ENCODE results near the gene MEAK7.

MEAK7 gene

DNA sequence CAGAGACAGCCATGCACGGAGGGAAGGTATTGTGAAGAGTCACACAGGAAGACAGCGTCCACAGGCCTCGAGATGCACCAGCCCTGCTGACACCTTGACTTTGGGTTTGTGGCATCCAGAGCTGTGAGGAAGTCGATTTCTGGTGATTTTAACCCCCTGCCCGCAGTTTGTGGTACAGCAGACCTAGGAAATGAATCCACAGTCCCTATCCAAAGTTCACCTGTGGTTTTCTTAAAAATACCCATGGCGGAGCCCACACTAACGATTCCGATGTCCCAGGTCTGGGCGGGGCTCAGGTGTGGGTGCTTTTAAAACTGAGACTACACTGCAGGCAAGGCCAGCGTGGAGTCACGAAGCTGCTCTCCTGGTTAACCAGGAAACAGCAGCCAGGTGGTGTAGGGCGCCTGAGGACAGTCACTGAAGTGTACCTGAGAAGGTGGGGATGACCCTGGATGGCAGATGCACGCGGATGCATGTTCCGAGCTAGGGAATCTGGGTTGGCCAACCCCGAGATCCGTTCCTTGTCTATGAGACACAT lies 14.4 kb upstream of the MEAK7 start:
- TF ChIP-seq ZNF8 (CRISPR knock-in tag; IDR thresholded peaks at IDR 0.05) = no peak
- no peak for TF ChIP-seq ZFP3 (CRISPR knock-in tag; IDR thresholded peaks at IDR 0.05)
- TF ChIP-seq, protein P1, sequence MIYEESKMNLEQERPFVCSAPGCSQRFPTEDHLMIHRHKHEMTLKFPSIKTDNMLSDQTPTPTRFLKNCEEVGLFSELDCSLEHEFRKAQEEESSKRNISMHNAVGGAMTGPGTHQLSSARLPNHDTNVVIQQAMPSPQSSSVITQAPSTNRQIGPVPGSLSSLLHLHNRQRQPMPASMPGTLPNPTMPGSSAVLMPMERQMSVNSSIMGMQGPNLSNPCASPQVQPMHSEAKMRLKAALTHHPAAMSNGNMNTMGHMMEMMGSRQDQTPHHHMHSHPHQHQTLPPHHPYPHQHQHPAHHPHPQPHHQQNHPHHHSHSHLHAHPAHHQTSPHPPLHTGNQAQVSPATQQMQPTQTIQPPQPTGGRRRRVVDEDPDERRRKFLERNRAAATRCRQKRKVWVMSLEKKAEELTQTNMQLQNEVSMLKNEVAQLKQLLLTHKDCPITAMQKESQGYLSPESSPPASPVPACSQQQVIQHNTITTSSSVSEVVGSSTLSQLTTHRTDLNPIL (CRISPR knock-in tag; IDR thresholded peaks at IDR 0.05; ENCODE audit: low read depth) = no peak
- no peak for TF ChIP-seq ESRRG (CRISPR knock-in tag; IDR thresholded peaks at IDR 0.05)
- no peak for TF ChIP-seq RARB (CRISPR knock-in tag; IDR thresholded peaks at IDR 0.05)
- TF ChIP-seq, protein P2, sequence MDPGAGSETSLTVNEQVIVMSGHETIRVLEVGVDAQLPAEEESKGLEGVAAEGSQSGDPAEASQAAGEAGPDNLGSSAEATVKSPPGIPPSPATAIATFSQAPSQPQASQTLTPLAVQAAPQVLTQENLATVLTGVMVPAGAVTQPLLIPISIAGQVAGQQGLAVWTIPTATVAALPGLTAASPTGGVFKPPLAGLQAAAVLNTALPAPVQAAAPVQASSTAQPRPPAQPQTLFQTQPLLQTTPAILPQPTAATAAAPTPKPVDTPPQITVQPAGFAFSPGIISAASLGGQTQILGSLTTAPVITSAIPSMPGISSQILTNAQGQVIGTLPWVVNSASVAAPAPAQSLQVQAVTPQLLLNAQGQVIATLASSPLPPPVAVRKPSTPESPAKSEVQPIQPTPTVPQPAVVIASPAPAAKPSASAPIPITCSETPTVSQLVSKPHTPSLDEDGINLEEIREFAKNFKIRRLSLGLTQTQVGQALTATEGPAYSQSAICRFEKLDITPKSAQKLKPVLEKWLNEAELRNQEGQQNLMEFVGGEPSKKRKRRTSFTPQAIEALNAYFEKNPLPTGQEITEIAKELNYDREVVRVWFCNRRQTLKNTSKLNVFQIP (CRISPR knock-in tag; IDR thresholded peaks at IDR 0.05; ENCODE audit: borderline replicate concordance, low read depth) = no peak
- TF ChIP-seq ISL1 (CRISPR knock-in tag; IDR thresholded peaks at IDR 0.05) = no peak
- TF ChIP-seq BACH2 (CRISPR knock-in tag; IDR thresholded peaks at IDR 0.05; ENCODE audit: borderline replicate concordance) = no peak
- no peak for ATAC-seq

DNA sequence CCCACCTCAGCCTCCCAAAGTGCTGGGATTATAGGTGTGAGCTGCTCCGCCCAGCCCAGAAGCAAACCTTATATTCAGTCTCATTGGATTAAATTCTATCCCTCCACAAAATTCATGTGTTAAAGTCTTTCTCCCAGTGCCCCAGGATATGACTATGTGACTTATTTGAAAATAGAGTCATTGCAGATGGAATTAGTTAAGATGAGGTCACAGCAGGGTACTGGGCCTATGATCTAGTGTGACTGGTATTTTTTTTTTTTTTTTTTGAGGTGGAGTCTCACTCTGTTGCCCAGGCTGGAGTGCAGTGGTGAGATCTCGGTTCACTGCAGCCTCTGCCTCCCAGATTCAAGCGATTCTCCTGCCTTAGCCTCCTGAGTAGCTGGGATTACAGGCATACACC lies 13.8 kb upstream of the MEAK7 start:
- peak; percentile 83 for ATAC-seq

DNA sequence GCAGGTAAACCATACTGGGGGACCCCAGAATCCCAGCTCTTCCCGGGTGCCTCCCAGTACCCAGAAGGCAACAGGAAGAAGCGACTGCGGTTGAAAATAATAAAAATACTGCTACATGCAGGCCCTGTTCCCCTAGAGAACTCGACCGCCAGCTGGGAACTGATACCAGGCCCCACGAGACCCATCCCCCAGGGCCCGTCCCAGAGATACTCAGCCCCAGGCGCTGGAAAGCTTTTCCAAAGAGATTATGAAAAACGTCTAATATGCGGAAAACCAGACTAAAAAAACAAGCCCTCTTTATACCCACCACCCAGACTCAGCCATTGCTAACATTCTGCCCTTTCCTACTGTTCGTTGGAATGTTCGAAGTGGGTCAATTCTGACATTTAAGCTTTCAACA lies 12.9 kb upstream of the MEAK7 start:
- ATAC-seq = no peak
- TF ChIP-seq ZNF70 (CRISPR knock-in tag; IDR thresholded peaks at IDR 0.05) (no peak), GLIS3 (CRISPR knock-in tag; IDR thresholded peaks at IDR 0.05) (no peak), ESRRG (CRISPR knock-in tag; IDR thresholded peaks at IDR 0.05) (no peak), BACH2 (CRISPR knock-in tag; IDR thresholded peaks at IDR 0.05; ENCODE audit: borderline replicate concordance) (no peak), ZFP30 (CRISPR knock-in tag; IDR thresholded peaks at IDR 0.05) (no peak), ARNTL (CRISPR knock-in tag; IDR thresholded peaks at IDR 0.05; ENCODE audit: borderline replicate concordance, low read depth) (no peak), ZC3H10 (CRISPR knock-in tag; IDR thresholded peaks at IDR 0.05) (no peak), ISL1 (CRISPR knock-in tag; IDR thresholded peaks at IDR 0.05) (no peak)
- TF ChIP-seq, protein P1 (CRISPR knock-in tag; IDR thresholded peaks at IDR 0.05; ENCODE audit: low read depth) = no peak
- TF ChIP-seq, protein P3, sequence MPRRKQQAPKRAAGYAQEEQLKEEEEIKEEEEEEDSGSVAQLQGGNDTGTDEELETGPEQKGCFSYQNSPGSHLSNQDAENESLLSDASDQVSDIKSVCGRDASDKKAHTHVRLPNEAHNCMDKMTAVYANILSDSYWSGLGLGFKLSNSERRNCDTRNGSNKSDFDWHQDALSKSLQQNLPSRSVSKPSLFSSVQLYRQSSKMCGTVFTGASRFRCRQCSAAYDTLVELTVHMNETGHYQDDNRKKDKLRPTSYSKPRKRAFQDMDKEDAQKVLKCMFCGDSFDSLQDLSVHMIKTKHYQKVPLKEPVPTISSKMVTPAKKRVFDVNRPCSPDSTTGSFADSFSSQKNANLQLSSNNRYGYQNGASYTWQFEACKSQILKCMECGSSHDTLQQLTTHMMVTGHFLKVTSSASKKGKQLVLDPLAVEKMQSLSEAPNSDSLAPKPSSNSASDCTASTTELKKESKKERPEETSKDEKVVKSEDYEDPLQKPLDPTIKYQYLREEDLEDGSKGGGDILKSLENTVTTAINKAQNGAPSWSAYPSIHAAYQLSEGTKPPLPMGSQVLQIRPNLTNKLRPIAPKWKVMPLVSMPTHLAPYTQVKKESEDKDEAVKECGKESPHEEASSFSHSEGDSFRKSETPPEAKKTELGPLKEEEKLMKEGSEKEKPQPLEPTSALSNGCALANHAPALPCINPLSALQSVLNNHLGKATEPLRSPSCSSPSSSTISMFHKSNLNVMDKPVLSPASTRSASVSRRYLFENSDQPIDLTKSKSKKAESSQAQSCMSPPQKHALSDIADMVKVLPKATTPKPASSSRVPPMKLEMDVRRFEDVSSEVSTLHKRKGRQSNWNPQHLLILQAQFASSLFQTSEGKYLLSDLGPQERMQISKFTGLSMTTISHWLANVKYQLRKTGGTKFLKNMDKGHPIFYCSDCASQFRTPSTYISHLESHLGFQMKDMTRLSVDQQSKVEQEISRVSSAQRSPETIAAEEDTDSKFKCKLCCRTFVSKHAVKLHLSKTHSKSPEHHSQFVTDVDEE (CRISPR knock-in tag; IDR thresholded peaks at IDR 0.05) = no peak
- TF ChIP-seq, protein P4, sequence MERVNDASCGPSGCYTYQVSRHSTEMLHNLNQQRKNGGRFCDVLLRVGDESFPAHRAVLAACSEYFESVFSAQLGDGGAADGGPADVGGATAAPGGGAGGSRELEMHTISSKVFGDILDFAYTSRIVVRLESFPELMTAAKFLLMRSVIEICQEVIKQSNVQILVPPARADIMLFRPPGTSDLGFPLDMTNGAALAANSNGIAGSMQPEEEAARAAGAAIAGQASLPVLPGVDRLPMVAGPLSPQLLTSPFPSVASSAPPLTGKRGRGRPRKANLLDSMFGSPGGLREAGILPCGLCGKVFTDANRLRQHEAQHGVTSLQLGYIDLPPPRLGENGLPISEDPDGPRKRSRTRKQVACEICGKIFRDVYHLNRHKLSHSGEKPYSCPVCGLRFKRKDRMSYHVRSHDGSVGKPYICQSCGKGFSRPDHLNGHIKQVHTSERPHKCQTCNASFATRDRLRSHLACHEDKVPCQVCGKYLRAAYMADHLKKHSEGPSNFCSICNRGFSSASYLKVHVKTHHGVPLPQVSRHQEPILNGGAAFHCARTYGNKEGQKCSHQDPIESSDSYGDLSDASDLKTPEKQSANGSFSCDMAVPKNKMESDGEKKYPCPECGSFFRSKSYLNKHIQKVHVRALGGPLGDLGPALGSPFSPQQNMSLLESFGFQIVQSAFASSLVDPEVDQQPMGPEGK (CRISPR knock-in tag; IDR thresholded peaks at IDR 0.05; ENCODE audit: borderline replicate concordance) = no peak

DNA sequence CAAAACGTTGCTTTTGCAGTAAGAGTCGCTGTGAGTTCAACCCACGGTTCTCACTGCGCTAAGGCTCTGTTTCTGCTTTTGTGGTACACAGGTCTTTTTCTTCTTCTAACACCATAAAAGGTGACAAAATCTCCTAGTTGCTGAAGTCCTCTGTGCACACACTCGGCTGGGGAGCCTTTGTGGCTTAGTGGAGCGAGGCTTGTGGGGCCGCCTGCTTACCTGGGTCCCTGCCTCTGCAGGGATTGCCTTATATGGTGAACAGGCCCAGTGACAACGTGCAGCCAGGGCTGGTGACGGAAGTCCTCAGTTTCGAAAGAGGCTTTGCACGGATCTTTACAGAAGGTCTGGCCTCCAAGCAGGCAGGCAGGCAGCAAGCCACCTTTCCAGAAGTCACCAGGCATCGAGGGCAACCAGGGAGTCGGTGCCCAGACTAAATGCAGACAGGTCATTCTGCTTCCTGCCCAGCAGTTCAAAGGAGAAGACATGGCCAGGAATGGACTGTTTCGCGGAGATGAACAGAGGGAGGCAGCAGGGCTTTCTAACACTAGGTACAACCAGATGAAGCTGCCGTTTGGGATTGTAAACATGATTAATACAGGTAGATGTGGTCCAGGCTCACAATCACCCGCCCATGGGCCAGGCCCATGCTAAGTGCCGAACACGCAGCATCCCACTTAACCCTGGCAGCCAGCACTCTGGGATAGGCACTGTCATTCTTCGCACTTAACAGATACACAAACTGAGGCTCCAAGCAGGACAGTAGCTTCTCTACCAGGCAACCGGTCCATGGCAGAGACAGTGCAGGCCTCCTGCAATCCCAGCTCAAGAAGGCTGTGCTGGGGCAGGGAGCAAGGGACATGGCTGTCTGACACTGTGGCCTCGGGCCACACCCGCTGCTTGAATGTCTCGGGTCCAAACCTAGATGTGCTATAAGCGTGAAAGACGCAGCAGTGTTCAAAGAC lies 10.7 kb upstream of the MEAK7 start:
- no peak for ATAC-seq
- TF ChIP-seq, protein P3 (CRISPR knock-in tag; IDR thresholded peaks at IDR 0.05) = no peak
- TF ChIP-seq TCF4 (CRISPR knock-in tag; IDR thresholded peaks at IDR 0.05; ENCODE audit: borderline replicate concordance) (no peak), SNAI2 (CRISPR knock-in tag; IDR thresholded peaks at IDR 0.05) (no peak), ZFP3 (CRISPR knock-in tag; IDR thresholded peaks at IDR 0.05) (no peak), BACH2 (CRISPR knock-in tag; IDR thresholded peaks at IDR 0.05; ENCODE audit: borderline replicate concordance) (no peak), GLIS3 (CRISPR knock-in tag; IDR thresholded peaks at IDR 0.05) (no peak), OSR1 (CRISPR knock-in tag; IDR thresholded peaks at IDR 0.05) (no peak), TOX (CRISPR knock-in tag; IDR thresholded peaks at IDR 0.05; ENCODE audit: borderline replicate concordance) (no peak)
- TF ChIP-seq, protein P1 (CRISPR knock-in tag; IDR thresholded peaks at IDR 0.05; ENCODE audit: low read depth) = no peak

All from SK-N-SH treated with all-trans-retinoic acid at 6 μM for 48 hours (cell line).